CD8-positive, alpha-beta memory T cell (primary cell): Measurements from ENCODE around the gene RIPK3. TPM values are rescaled to one million over a fixed set of nuclear protein-coding genes. Genes with fewer than 3 reads are reported as not detected.
A peak's percentile ranks its signal among the peaks of the same experiment; 100 is the strongest.

Experiments used
- CTCF ChIA-PET: fragments of 350-600 bp; sonication (Branson Sonifier 250); formaldehyde crosslinking; loops from one replicate; lab custom pipeline; 2021; ENCODE audit warnings: antibody characterized with exemption; lab: Charles Lee
- POLR2A ChIA-PET: fragments of 350-600 bp; sonication (Branson Sonifier 250); formaldehyde crosslinking; loops from one replicate; lab custom pipeline; 2021; ENCODE audit warnings: antibody characterized with exemption; lab: Charles Lee
- DNase-seq, 5 donors: peaks; one replicate each; pipeline versions ENCODE4 v3.0.0 to v3.0.0-alpha.2; 2020 to 2022; ENCODE audit warnings: mixed read lengths in 1 of 5
- H3K27ac ChIP-seq: one replicate; pipeline ENCODE4 v1.7.0; 2013; ENCODE audit warnings: low read depth, mild to moderate bottlenecking, low read length, moderate library complexity
- H3K27me3 ChIP-seq: 2 replicates; pipeline ENCODE4 v1.7.0; 2013; ENCODE audit warnings: low read length, mild to moderate bottlenecking; ENCODE audit not compliant: insufficient read depth, poor library complexity, severe bottlenecking
- H3K36me3 ChIP-seq: 2 replicates; pipeline ENCODE4 v1.7.0; 2013; ENCODE audit warnings: mild to moderate bottlenecking, low read length, moderate library complexity; ENCODE audit not compliant: insufficient read depth
- H3K4me1 ChIP-seq: 2 replicates; pipeline ENCODE4 v1.7.0; 2013; ENCODE audit warnings: mild to moderate bottlenecking, low read length, moderate library complexity; ENCODE audit not compliant: insufficient read depth
- H3K4me3 ChIP-seq: 2 replicates; pipeline ENCODE4 v1.7.0; 2013; ENCODE audit warnings: mild to moderate bottlenecking, low read length
- H3K9me3 ChIP-seq: 2 replicates; pipeline ENCODE4 v1.7.0; 2013; ENCODE audit warnings: mild to moderate bottlenecking, low read length
- H3K27ac Mint-ChIP-seq, 8 donors: one replicate each; pipeline ENCODE4 v1.8.0; 2020 to 2021; ENCODE audit warnings: mixed read lengths in 8 of 8, mild to moderate bottlenecking in 6 of 8, inconsistent platforms in 3 of 8, moderate library complexity in 3 of 8
- H3K27me3 Mint-ChIP-seq, 2 donors: one replicate each; pipeline ENCODE4 v1.8.0; 2020 to 2021; ENCODE audit warnings: mixed read lengths in 2 of 2, mild to moderate bottlenecking in 1 of 2, moderate library complexity in 1 of 2
- H3K36me3 Mint-ChIP-seq, 3 donors: one replicate each; pipeline ENCODE4 v1.8.0; 2020 to 2021; ENCODE audit warnings: mixed read lengths in 3 of 3, inconsistent platforms in 1 of 3, mild to moderate bottlenecking in 1 of 3
- H3K4me1 Mint-ChIP-seq, 3 donors: one replicate each; pipeline ENCODE4 v1.8.0; 2020 to 2021; ENCODE audit warnings: mixed read lengths in 3 of 3, inconsistent platforms in 1 of 3, mild to moderate bottlenecking in 1 of 3
- H3K4me3 Mint-ChIP-seq, 7 donors: one replicate each; pipeline ENCODE4 v1.8.0; 2020 to 2021; ENCODE audit warnings: mixed read lengths in 7 of 7, mild to moderate bottlenecking in 6 of 7, moderate library complexity in 4 of 7, inconsistent platforms in 2 of 7
- H3K9me3 Mint-ChIP-seq, 5 donors: one replicate each; pipeline ENCODE4 v1.8.0; 2020 to 2022; ENCODE audit warnings: mixed read lengths in 5 of 5, mild to moderate bottlenecking in 3 of 5, moderate library complexity in 2 of 5, inconsistent platforms in 1 of 5
- polyA plus RNA-seq: library from polyadenylated mRNA; unstranded; fragments of 300-500 nt; fragmentation: Illumina TruSeq; gene quantifications from one replicate; pipeline ENCODE4 v1.2.3, GENCODE V29; 2021
- total RNA-seq, 2 experiments: library from RNA; stranded (reverse); gene quantifications; one replicate each; pipeline ENCODE4 v1.2.3, GENCODE V29; 2021

The RIPK3 gene
- total and polyA plus RNA-seq, 3 experiments from 2014 or later, result 11.6 to 15.4 (median 12.5) TPM

DNA sequence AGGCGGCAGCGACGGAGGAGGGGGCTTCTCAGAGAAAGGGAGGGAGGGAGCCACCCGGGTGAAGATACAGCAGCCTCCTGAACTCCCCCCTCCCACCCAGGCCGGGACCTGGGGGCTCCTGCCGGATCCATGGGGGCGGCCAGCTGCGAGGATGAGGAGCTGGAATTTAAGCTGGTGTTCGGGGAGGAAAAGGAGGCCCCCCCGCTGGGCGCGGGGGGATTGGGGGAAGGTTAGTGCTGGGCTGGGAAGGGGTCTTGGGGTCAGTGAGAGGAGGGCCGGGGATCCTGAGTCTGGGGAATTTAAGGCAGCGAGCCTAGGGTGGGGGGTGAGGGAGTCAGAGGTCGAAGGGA, 28.4 kb upstream of the RIPK3 start:
- Mint-ChIP-seq H3K4me1 (peaks cover 28 to 36% (median 34%) of the 10 kb centered on the region in 3 donors), H3K4me3 (peak overlapping the region in 6 of 7 donors; percentile 19 to 67 (median 56)), H3K27me3 (peaks cover 34 to 46% of the 10 kb centered on the region in 2 donors), H3K9me3 (no peaks in the 10 kb centered on the region), H3K36me3 (no peaks in the 10 kb centered on the region), H3K27ac (no peak overlapping the region)
- CTCF ChIA-PET, result no interaction called here
- H3K27ac ChIP-seq, result no peak overlapping the region
- DNase-seq, result no peak
- peaks cover 30% of the 10 kb centered on the region for H3K4me1 ChIP-seq
- peaks cover 45% of the 10 kb centered on the region for H3K27me3 ChIP-seq
- no peaks in the 10 kb centered on the region for H3K36me3 ChIP-seq
- no peak overlapping the region for H3K4me3 ChIP-seq
- H3K9me3 ChIP-seq, result no peaks in the 10 kb centered on the region
- POLR2A ChIA-PET, result interaction anchor here (0.7 kb wide), 1 partner anchor 24 kb away, joined by 7 read pairs; no protein-coding TSS in a partner anchor

DNA sequence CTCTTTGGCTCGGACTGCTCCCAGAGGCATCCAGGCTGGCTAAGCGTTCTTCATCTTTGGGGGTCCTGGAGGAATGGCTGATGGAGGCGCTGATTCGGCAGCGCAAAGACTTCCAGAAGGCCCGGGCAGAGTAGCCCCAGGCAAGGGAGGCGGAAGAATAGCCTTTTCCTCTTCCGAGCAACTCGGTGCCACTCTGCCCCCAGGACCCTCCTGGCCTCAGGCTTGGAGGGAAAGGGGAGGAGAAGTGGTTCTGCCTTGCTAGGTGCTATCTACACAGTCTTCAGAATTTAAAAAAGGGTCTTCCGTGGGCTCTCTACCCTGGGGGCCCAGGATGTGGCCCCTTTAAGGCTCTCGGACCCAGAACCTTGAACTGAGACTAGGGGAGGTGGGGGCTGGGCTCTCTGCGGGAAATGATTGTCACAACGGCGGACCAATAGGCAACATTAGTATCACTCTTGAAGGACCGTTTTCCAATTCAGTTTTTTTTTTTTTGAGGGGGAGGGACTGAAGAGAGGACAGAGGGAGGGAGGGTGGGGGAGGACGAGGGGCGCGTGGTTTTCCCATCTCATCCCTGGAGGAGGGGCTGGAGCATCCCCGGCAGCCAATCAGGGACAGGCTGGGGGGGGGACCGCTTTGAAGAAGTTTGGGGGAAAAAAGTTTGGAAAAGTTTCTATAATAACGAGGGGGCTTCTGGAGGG, 27.9 kb upstream of the RIPK3 start, which contains the start of gene NFATC4:
TSS of gene NFATC4 (plus strand) at position 671 of the 698 bp plus-strand sequence. CDS start 157 bp downstream, outside the sequence.
- H3K27me3 ChIP-seq, result peaks cover 45% of the 10 kb centered on the region
- peak within 1 kb of the TSS; percentile 14 to 76 (median 74) for H3K4me3 Mint-ChIP-seq
- DNase-seq, result peak in 1 of 5 donors; percentile 8
- peak within 1 kb of the TSS in 5 of 8 donors; percentile 49 to 95 (median 69) for H3K27ac Mint-ChIP-seq
- H3K4me1 Mint-ChIP-seq, result peaks cover 28 to 36% (median 34%) of the 10 kb centered on the region in 3 donors
- ChIA-PET CTCF (no interaction called here), POLR2A (interaction anchor here (0.7 kb wide), 1 partner anchor 23 kb away, joined by 7 read pairs; no protein-coding TSS in a partner anchor)
- no peaks in the 10 kb centered on the region for H3K9me3 Mint-ChIP-seq
- no peaks in the 10 kb centered on the region for H3K9me3 ChIP-seq
- H3K4me3 ChIP-seq, result peak within 1 kb of the TSS; percentile 28
- no peaks in the 10 kb centered on the region for H3K36me3 Mint-ChIP-seq
- H3K4me1 ChIP-seq, result peaks cover 30% of the 10 kb centered on the region
- no peaks in the 10 kb centered on the region for H3K36me3 ChIP-seq
- H3K27me3 Mint-ChIP-seq, result peaks cover 38 to 47% of the 10 kb centered on the region in 2 donors
- H3K27ac ChIP-seq, result peak within 1 kb of the TSS; percentile 20

- peaks cover 45% of the 10 kb centered on the region for H3K27me3 ChIP-seq
- POLR2A ChIA-PET, result interaction anchor here (0.7 to 1.9 kb wide), 3 partner anchors 63 to 96 kb away, joined by 3 to 14 read pairs (median 11); partner anchors contain the start of genes CBLN3 and KHNYN
- H3K36me3 Mint-ChIP-seq, result no peaks in the 10 kb centered on the region
- peaks cover 38 to 52% of the 10 kb centered on the region in 2 donors for H3K27me3 Mint-ChIP-seq
- peak overlapping the region in 3 of 8 donors; percentile 27 to 86 (median 69) for H3K27ac Mint-ChIP-seq
- peaks cover 28 to 36% (median 34%) of the 10 kb centered on the region in 3 donors for H3K4me1 Mint-ChIP-seq
- CTCF ChIA-PET, result interaction anchor here (1.0 to 2.2 kb wide), 5 partner anchors 10 to 70 kb away, joined by 3 to 26 read pairs (median 5); partner anchors contain the start of genes CBLN3 and KHNYN
- peak overlapping the region in 6 of 7 donors; percentile 27 to 76 (median 74) for H3K4me3 Mint-ChIP-seq
- no peaks in the 10 kb centered on the region for H3K9me3 ChIP-seq
- H3K4me1 ChIP-seq, result peaks cover 30% of the 10 kb centered on the region
- H3K4me3 ChIP-seq, result peak overlapping the region; percentile 28
- H3K9me3 Mint-ChIP-seq, result no peaks in the 10 kb centered on the region
- peak overlapping the region; percentile 20 for H3K27ac ChIP-seq
- peak in 3 of 5 donors; percentile 16 to 48 (median 27) for DNase-seq
- H3K36me3 ChIP-seq, result no peaks in the 10 kb centered on the region
Observed at GRCh38 chr14:24366721-24367513, 27.1 kb upstream of the RIPK3 start.

- peaks cover 28 to 36% (median 34%) of the 10 kb centered on the region in 3 donors for H3K4me1 Mint-ChIP-seq
- H3K27me3 ChIP-seq, result peaks cover 45% of the 10 kb centered on the region
- H3K36me3 Mint-ChIP-seq, result no peaks in the 10 kb centered on the region
- no peak overlapping the region for H3K4me3 ChIP-seq
- H3K9me3 ChIP-seq, result no peaks in the 10 kb centered on the region
- ChIA-PET POLR2A (interaction anchor here (0.6 to 1.9 kb wide), 5 partner anchors 33 to 276 kb away, joined by 3 to 14 read pairs (median 4); partner anchors contain the start of genes CBLN3, KHNYN and NYNRIN), CTCF (interaction anchor here (1.0 to 2.2 kb wide), 8 partner anchors 9 to 286 kb away, joined by 3 to 26 read pairs (median 4); partner anchors contain the start of genes CBLN3 and KHNYN)
- H3K9me3 Mint-ChIP-seq, result no peaks in the 10 kb centered on the region
- peaks cover 38 to 57% of the 10 kb centered on the region in 2 donors for H3K27me3 Mint-ChIP-seq
- no peaks in the 10 kb centered on the region for H3K36me3 ChIP-seq
- peak overlapping the region in 3 of 7 donors; percentile 26 to 74 (median 41) for H3K4me3 Mint-ChIP-seq
- no peak overlapping the region for H3K27ac ChIP-seq
- H3K27ac Mint-ChIP-seq, result peak overlapping the region in 1 of 8 donors; percentile 57
- DNase-seq, result peak in 1 of 5 donors; percentile 29
- peaks cover 30% of the 10 kb centered on the region for H3K4me1 ChIP-seq
Observed at GRCh38 chr14:24366413-24366720, 26.6 kb upstream of the RIPK3 start.

DNA sequence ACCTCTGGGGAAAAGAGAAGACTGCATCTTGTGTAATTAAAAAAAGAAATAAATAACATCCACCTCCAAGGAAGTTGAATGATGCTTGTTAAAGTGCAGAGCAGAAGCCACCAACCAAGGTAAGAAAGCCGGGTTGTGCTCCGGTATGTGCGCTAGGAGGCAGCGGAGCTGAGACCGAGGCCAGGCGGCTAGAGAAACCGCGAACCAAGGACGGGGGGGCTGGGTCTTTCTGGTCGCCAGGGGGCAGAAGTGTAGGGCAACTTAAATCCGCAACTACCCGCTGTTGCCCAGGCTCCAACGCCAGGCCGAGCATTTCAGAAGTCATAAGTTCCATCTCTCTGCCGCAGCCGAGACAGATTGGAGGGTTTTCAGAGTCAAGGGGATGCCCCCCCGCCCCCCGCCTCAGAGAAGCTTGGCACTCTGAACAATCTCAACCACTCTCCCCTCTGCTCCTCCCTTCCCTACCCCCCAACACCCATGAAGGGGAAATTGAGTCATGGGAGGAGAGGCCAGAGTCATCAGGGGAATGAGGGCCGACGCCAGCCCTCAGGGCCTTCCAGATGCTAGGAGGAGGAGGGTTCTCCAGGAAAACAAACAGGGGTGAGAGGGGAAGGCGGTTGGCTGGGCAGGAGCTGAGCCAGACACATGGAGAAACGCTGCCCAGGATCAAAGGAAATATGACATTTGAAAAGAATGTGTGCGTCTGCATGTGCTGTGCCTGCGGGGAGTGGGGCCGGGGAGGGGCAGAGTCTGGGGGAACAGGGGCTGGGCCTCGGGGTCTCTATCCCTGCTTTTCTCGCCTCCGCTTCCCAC, 26.0 kb upstream of the RIPK3 start:
- peaks cover 0 to under 1% (median 0%) of the 10 kb centered on the region in 5 donors for H3K9me3 Mint-ChIP-seq
- peaks cover 28 to 36% (median 34%) of the 10 kb centered on the region in 3 donors for H3K4me1 Mint-ChIP-seq
- no peaks in the 10 kb centered on the region for H3K36me3 Mint-ChIP-seq
- POLR2A ChIA-PET, result interaction anchor here (0.6 to 1.9 kb wide), 4 partner anchors 33 to 275 kb away, joined by 3 to 14 read pairs (median 8); partner anchors contain the start of genes CBLN3, KHNYN and NYNRIN
- peak; percentile 23 to 64 (median 54) for DNase-seq
- peak overlapping the region in 3 of 8 donors; percentile 35 to 77 (median 57) for H3K27ac Mint-ChIP-seq
- CTCF ChIA-PET, result interaction anchor here (0.7 to 2.2 kb wide), 11 partner anchors 8 to 285 kb away, joined by 3 to 26 read pairs (median 3); partner anchors contain the start of genes CBLN3 and KHNYN
- H3K27me3 Mint-ChIP-seq, result peaks cover 38 to 61% of the 10 kb centered on the region in 2 donors
- peaks cover 43% of the 10 kb centered on the region for H3K27me3 ChIP-seq
- H3K4me3 ChIP-seq, result no peak overlapping the region
- no peaks in the 10 kb centered on the region for H3K9me3 ChIP-seq
- no peak overlapping the region for H3K27ac ChIP-seq
- H3K4me1 ChIP-seq, result peaks cover 30% of the 10 kb centered on the region
- H3K36me3 ChIP-seq, result no peaks in the 10 kb centered on the region
- H3K4me3 Mint-ChIP-seq, result peak overlapping the region; percentile 25 to 82 (median 69)

GRCh38 chr14:24364841-24365240, 25.1 kb upstream of the RIPK3 start:
- Mint-ChIP-seq H3K27me3 (peaks cover 47 to 68% of the 10 kb centered on the region in 2 donors), H3K4me3 (no peak overlapping the region), H3K9me3 (peaks cover 3 to 8% (median 7%) of the 10 kb centered on the region in 5 donors), H3K36me3 (peaks cover 0 to 7% (median 3%) of the 10 kb centered on the region in 3 donors), H3K27ac (no peak overlapping the region), H3K4me1 (peaks cover 28 to 36% (median 34%) of the 10 kb centered on the region in 3 donors)
- Histone ChIP-seq H3K36me3 (no peaks in the 10 kb centered on the region), H3K4me1 (peaks cover 30% of the 10 kb centered on the region), H3K4me3 (no peak overlapping the region), H3K27ac (no peak overlapping the region), H3K27me3 (peaks cover 42% of the 10 kb centered on the region), H3K9me3 (no peaks in the 10 kb centered on the region)
- CTCF ChIA-PET, result interaction anchor here (0.7 to 2.2 kb wide), 6 partner anchors 7 to 77 kb away, joined by 3 to 26 read pairs (median 4); partner anchors contain the start of genes CBLN3 and KHNYN
- no peak for DNase-seq
- POLR2A ChIA-PET, result interaction anchor here (1.9 kb wide), 1 partner anchor 67 kb away, joined by 11 read pairs; no protein-coding TSS in a partner anchor
